ENCODE measurements around the gene ZSCAN10.

ZSCAN10 gene

DNA sequence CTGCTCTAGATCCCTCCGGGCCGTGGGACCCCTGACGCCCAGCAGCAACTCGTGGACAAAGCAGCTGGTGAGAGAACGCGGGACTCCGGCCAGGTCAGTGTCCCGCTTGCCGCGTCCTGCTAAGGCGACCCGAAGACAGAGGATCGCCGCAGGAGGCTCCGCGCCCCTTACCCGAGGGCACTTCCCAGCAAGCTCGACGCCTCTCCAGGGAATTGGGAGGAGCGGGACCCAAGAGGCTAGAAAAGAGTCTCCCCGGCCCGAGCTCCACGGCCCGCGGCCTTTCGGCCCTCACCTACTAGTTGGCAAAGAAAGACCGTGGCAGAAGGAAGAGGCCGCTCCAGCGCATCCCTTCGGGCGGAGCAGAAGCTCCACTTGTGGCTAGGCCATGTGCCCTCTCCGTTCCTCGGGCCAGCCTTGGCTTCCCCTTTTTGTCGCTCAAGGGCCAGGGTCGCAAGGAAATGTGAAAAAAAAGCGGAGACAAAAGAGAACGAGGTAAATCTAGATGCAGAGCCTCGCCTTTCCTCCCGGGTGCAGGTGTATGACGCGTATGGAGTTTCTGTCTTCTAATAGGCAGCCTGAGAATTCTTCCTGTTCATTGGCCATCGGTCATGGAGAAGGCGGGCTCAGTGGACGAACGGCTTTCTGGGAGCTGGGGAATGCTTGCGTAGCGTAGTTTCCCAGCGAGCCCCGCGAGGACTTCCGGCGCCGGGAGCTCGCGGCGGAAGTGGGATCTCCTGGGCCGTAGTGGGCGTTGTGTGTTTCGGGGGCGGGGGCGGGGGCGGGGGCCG lies 35.4 kb upstream of the ZSCAN10 start, which contains the start of gene ZNF213:
Gene ZNF213, plus strand, starts transcription at position 692 of the 788 bp plus-strand sequence. CDS start 2,252 bp downstream, outside the sequence.
- peak; percentile 81 to 91 for DNase-seq (ENCODE audit: low read depth in 2 of 2)

DNA sequence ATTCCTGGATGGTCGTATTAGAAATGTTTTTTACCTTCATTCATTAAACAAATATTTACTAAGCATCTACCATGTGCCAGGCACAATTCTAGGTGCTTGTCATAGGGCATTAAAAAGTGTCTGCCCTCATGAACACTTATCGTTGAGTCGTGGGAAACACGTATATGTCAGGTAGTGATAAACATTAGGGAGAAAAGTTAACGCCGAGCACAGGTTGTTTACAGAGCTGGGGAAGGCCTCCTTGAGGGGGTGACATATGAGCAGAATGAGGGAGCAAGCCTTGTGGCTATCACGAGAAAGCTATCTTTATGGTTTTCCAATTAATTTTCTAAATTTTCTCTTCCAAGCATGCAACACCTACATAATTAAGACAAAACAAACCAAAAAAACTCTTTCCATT lies 34.8 kb upstream of the ZSCAN10 start:
- no peak for DNase-seq (ENCODE audit: low read depth in 2 of 2)

GRCh38 chr16:3131755-3132377 lies 32.8 kb upstream of the ZSCAN10 start:
- DNase-seq (ENCODE audit: low read depth in 2 of 2), result no peak

DNA sequence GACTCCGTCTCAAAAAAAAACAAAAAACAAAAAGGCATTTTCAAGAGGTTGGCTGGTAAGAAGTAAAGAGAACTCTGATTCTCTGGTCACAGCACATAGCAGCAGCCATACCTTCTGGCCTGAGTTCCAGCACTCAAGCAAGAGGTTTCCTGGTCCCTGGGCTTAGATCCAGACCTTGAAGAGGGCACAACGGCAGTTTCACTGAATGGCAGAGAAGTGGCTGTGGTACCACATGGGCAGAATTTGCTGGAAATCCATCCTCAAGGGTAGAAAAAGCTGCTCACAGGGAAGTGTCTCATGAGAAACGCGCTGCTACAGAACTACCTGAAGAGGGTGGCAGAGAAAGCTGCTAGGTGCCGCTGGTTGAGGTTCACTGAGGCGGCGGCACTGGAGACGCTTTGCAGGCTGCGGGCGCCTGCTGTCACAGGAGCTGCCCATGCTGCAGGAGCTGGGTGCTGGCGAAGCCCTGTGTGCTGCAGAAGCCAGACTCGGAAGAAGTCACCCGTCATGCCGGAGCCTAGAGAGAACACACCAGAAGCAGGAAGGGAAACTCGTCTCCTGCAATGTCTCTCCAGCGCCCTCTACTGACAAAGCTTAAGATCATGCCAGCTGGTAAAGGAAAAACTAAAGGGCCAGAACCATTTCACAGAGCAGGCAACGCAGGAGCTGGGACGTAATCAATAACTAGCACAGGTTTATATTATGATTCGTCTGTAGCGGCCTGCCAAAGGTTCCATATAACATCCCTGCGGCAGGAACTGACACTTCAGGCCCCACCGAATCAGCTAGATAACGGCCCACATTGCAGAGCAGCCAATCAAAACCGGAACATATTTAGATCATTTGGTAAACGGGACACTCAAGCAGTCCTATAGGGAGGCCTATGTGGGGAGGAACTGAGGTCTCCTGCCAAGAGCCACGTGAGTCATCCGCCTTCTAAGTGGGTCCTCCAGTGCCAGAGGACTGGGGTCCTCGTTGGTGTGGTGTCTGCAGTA lies 30.3 kb upstream of the ZSCAN10 start:
- DNase-seq (ENCODE audit: low read depth in 2 of 2), result peak; percentile 45 to 63

DNA sequence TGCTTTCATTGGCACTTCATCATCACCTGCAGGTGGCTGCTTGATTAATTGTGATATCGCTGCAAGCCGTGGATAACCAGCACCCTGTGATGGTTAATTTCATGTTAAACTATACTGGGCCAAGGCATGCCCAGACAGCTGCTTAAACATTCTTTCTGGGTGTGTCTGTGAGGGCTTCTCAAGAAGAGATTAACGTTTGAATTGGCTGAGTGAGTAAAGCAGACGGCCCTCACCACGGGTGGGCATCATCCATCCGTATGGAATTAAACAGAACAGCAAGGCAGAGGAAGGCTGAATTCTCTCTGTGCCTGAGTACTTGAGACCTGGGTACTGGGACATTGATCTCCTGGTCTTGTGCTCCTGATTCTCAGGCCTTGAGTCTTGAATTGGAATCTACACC lies 28.7 kb upstream of the ZSCAN10 start:
- DNase-seq (ENCODE audit: low read depth in 2 of 2), result no peak

- DNase-seq (ENCODE audit: low read depth in 2 of 2), result peak; percentile 91 to 92
These were observed 25.1 kb upstream of the ZSCAN10 start for GRCh38 chr16:3123986-3124886.

- no peak for DNase-seq (ENCODE audit: low read depth in 2 of 2)
These were observed 24.0 kb upstream of the ZSCAN10 start for GRCh38 chr16:3122926-3123570.

- no peak for DNase-seq (ENCODE audit: low read depth in 2 of 2)
These were observed 22.9 kb upstream of the ZSCAN10 start for GRCh38 chr16:3121851-3122467.

GRCh38 chr16:3120435-3120834 lies 21.3 kb upstream of the ZSCAN10 start:
- DNase-seq (ENCODE audit: low read depth in 2 of 2), result no peak

DNA sequence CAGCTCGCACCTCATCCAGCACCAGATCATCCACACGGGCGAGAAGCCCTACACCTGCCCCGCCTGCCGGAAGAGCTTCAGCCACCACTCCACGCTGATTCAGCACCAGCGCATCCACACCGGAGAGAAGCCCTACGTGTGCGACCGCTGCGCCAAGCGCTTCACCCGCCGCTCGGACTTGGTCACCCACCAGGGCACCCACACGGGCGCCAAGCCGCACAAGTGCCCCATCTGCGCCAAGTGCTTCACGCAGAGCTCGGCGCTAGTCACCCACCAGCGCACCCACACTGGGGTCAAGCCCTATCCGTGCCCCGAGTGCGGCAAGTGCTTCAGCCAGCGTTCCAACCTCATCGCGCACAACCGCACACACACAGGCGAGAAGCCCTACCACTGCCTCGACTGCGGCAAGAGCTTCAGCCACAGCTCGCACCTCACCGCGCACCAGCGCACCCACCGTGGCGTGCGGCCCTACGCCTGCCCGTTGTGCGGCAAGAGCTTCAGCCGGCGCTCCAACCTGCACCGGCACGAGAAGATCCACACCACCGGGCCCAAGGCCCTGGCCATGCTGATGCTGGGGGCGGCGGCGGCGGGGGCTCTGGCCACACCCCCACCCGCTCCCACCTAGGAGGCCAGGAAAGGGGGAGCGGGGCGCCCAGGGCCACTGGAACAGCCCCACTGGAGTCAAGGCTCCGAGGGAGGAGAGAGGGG lies 20.8 kb upstream of the ZSCAN10 start:
- no peak for DNase-seq (ENCODE audit: low read depth in 2 of 2)

- no peak for DNase-seq (ENCODE audit: low read depth in 2 of 2)
These were observed 20.2 kb upstream of the ZSCAN10 start for GRCh38 chr16:3119286-3119685.

DNA sequence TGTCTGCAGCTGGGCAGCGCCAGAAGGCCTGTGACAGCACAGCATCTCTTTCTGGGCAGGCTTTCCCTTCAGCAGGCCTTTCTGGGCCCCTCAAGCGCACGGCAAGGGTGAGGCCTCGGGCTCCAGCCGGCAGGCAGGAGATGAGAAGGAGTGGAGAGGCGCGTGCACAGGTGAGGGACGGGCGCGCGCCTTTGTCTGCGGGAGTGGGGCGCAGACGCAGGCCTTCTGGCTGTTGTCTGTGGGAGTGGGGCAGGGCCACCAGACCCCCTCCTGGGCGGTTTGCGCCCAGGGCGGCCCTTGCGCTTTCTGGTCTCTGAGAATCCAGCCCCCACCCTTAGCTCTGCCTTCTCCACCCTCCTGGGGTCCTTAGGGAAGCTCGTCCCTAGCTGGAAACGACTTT lies 19.8 kb upstream of the ZSCAN10 start:
- no peak for DNase-seq (ENCODE audit: low read depth in 2 of 2)

DNA sequence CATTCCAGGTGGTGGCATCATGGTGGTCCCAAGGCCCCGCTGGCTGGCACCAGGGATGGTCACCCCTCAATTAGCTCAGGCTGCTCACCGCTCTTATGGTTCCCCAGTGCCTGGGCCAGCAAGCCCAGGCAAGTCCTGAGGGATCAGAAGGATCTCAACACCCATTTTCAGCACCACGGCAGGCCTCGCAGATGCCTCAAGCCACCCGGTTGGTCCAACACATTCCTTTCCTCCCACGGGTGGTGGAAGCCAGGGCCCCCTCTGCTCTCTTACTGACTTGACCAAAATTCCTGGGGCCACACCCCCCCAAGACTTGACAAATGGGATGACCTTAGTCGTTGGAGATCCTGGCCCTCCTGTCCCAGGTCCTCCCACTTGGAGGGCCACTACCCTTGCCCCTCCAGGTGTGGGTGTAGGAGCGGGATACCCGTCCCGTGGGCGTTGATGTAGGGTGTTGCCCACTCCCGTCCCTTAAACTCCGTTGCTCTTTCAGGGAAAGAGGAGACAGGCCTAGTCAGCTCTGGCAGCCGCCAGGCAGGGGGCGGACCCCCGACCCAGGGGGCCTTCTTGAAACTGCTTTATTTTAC lies 19.2 kb upstream of the ZSCAN10 start:
- no peak for DNase-seq (ENCODE audit: low read depth in 2 of 2)

DNA sequence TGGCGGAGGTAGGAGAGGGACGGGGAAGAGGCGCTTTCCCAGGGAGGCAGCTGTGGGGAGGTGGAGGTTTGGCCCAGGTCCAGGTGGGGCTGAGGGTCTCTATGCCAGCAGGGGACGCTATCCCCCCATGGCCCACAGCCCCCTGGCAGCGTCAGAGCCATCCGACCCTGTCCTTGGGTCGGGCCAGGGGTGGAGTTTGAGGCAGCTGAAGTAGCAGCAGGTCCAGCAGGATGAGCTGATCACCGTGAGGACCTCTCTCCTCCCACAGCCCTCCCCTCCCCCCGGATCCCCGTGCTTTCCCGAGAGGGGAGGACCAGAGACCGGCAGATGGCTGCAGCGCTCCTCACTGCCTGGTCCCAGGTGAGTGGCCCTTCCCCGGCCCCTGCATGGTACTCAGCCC lies 16.5 kb upstream of the ZSCAN10 start:
- no peak for DNase-seq (ENCODE audit: low read depth in 2 of 2)

DNA sequence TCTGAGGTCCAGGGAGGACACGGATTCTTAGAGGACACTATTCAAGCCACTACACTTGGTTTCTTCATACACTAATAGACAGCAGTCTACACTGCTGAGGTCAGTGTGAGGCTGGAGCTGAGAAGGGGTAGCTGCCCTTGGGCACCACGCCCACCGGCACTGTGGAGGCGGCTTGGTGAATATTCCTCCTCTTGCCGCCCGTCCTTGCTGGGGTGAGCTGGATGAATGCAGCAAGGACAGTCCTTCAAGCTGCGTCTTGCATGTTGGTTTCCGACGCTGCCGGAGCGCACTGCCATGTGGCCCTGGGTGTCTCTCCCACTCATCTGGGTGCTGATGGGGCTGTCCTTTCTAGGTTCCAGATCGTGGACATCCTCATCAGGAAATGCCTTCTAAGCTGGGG lies 15.9 kb upstream of the ZSCAN10 start:
- DNase-seq (ENCODE audit: low read depth in 2 of 2), result no peak

GRCh38 chr16:3113765-3114479 lies 14.8 kb upstream of the ZSCAN10 start:
- no peak for DNase-seq (ENCODE audit: low read depth in 2 of 2)

GRCh38 chr16:3112881-3113574 lies 13.9 kb upstream of the ZSCAN10 start:
- DNase-seq (ENCODE audit: low read depth in 2 of 2), result no peak

All from stimulated activated CD8-positive, alpha-beta memory T cell treated with anti-CD3 and anti-CD28 coated beads, Interleukin-15, amount 100 ng/mL, for 4 hours (primary cell).